GM23338 (cell line): Measurements from ENCODE around the gene SCAMP1. TPM values are rescaled to one million over a fixed set of nuclear protein-coding genes. Genes with fewer than 3 reads are reported as not detected.

ENCODE experiments used
- ATAC-seq: fragments of 200-7000 bp; cut with Tn5 transposase; 3 replicates; pipeline ENCODE4 v1.9.1; 2020
- DNase-seq: peaks from one replicate; pipeline ENCODE4 v3.0.0-alpha.2; 2015; ENCODE audit warnings: low spot score
- H2AFZ ChIP-seq: fragments of 200-600 bp; sonication (generic); 2 replicates; pipeline ENCODE4 v1.8.0; 2016; ENCODE audit warnings: antibody characterized with exemption, mild to moderate bottlenecking, moderate library complexity
- H3F3A ChIP-seq: fragments of 200-600 bp; sonication (generic); replicated peaks from 2 replicates; pipeline ENCODE4 v1.8.0; 2017; ENCODE audit warnings: antibody characterized with exemption, mixed run types, low read depth
- H3K27ac ChIP-seq: fragments of 200-600 bp; sonication (generic); 2 replicates; pipeline ENCODE4 v1.6.1; 2016; ENCODE audit warnings: low read depth
- H3K27me3 ChIP-seq: fragments of 200-600 bp; sonication (generic); 2 replicates; pipeline ENCODE4 v1.8.0; 2016; ENCODE audit warnings: mild to moderate bottlenecking, mixed run types, moderate library complexity; ENCODE audit not compliant: insufficient read depth
- H3K36me3 ChIP-seq: fragments of 200-600 bp; sonication (generic); 2 replicates; pipeline ENCODE4 v1.8.0; 2016; ENCODE audit warnings: mild to moderate bottlenecking; ENCODE audit not compliant: insufficient read depth
- H3K4me1 ChIP-seq: fragments of 200-600 bp; sonication (generic); 2 replicates; pipeline ENCODE4 v1.8.0; 2016; ENCODE audit warnings: mild to moderate bottlenecking, moderate library complexity; ENCODE audit not compliant: insufficient read depth
- H3K4me2 ChIP-seq: fragments of 200-600 bp; sonication (generic); 2 replicates; pipeline ENCODE4 v1.7.1; 2017; ENCODE audit warnings: mixed run types
- H3K4me3 ChIP-seq: fragments of 200-600 bp; sonication (generic); 2 replicates; pipeline ENCODE4 v1.6.1; 2016; ENCODE audit warnings: mixed run types
- H3K79me2 ChIP-seq: fragments of 200-600 bp; sonication (generic); replicated peaks from 2 replicates; pipeline ENCODE4 v1.8.0; 2017; ENCODE audit warnings: mild to moderate bottlenecking; ENCODE audit not compliant: insufficient read depth
- H3K9me2 ChIP-seq: fragments of 200-600 bp; sonication (generic); 2 replicates; pipeline ENCODE4 v1.8.0; 2017; ENCODE audit not compliant: insufficient read depth
- H4K20me1 ChIP-seq: fragments of 200-600 bp; sonication (generic); replicated peaks from 2 replicates; pipeline ENCODE4 v1.8.0; 2017; ENCODE audit warnings: mild to moderate bottlenecking; ENCODE audit not compliant: insufficient read depth
- H3K27ac Mint-ChIP-seq: 2 replicates; pipeline ENCODE4 v1.8.0; 2020; ENCODE audit warnings: inconsistent platforms, mild to moderate bottlenecking, moderate library complexity, mixed read lengths
- H3K27me3 Mint-ChIP-seq: 3 replicates; pipeline ENCODE4 v1.8.0; 2022; ENCODE audit warnings: low read depth, mild to moderate bottlenecking, moderate library complexity, mixed read lengths, inconsistent platforms; ENCODE audit not compliant: insufficient read depth, poor library complexity
- H3K36me3 Mint-ChIP-seq: 3 replicates; pipeline ENCODE4 v1.8.0; 2021; ENCODE audit warnings: low read depth, mild to moderate bottlenecking, inconsistent platforms, moderate library complexity, mixed read lengths
- H3K4me1 Mint-ChIP-seq: 3 replicates; pipeline ENCODE4 v1.8.0; 2020; ENCODE audit warnings: mild to moderate bottlenecking, inconsistent platforms, mixed read lengths
- H3K4me3 Mint-ChIP-seq: 3 replicates; pipeline ENCODE4 v1.8.0; 2021; ENCODE audit warnings: moderate library complexity, mild to moderate bottlenecking, inconsistent platforms, mixed read lengths
- H3K9me3 Mint-ChIP-seq: 3 replicates; pipeline ENCODE4 v1.8.0; 2020; ENCODE audit warnings: moderate library complexity, mild to moderate bottlenecking, inconsistent platforms, mixed read lengths
- CREB1 ChIP-seq: fragments of 250-450 bp; sonication (Bioruptor Pico); IDR thresholded peaks from 2 replicates; pipeline ENCODE4 v1.5.0; 2020; ENCODE audit warnings: low read depth, mild to moderate bottlenecking, moderate library complexity
- ETS1 ChIP-seq: IDR thresholded peaks from 2 replicates; pipeline ENCODE4 v1.6.1; 2016; ENCODE audit warnings: antibody characterized with exemption
- EZH2 ChIP-seq: fragments of 200-600 bp; sonication (generic); IDR thresholded peaks from one replicate; pipeline ENCODE4 v1.8.0; 2017; ENCODE audit warnings: antibody characterized with exemption, mild to moderate bottlenecking, low read depth; ENCODE audit not compliant: unreplicated experiment
- EZH2phosphoT487 ChIP-seq: fragments of 200-600 bp; sonication (generic); IDR thresholded peaks from one replicate; pipeline ENCODE4 v1.8.1; 2018; ENCODE audit warnings: antibody characterized with exemption; ENCODE audit not compliant: unreplicated experiment
- JUNB ChIP-seq: IDR thresholded peaks from one replicate; pipeline ENCODE4 v1.6.1; 2016; ENCODE audit warnings: antibody characterized with exemption; ENCODE audit not compliant: unreplicated experiment
- NANOG ChIP-seq: IDR thresholded peaks from 2 replicates; pipeline ENCODE4 v1.6.1; 2016; ENCODE audit warnings: antibody characterized with exemption, borderline replicate concordance
- POLR2AphosphoS5 ChIP-seq: IDR thresholded peaks from 2 replicates; pipeline ENCODE4 v1.6.1; 2016; ENCODE audit warnings: antibody characterized with exemption, low read depth
- REST ChIP-seq: IDR thresholded peaks from one replicate; pipeline ENCODE4 v1.6.1; 2018; ENCODE audit warnings: antibody characterized with exemption; ENCODE audit not compliant: unreplicated experiment
- STAT1 ChIP-seq: IDR thresholded peaks from one replicate; pipeline ENCODE4 v1.6.1; 2016; ENCODE audit warnings: antibody characterized with exemption; ENCODE audit not compliant: unreplicated experiment
- ZNF114 ChIP-seq: fragments of 250-450 bp; sonication (Bioruptor Pico); IDR thresholded peaks from 2 replicates; pipeline ENCODE4 v1.5.0; 2020; ENCODE audit warnings: mild to moderate bottlenecking, moderate library complexity
- ZNF331 ChIP-seq: fragments of 250-450 bp; sonication (Bioruptor Pico); IDR thresholded peaks from 2 replicates; pipeline ENCODE4 v1.5.0; 2020; ENCODE audit warnings: low read depth, mild to moderate bottlenecking, moderate library complexity
- ZNF462 ChIP-seq: fragments of 250-450 bp; sonication (Bioruptor Pico); IDR thresholded peaks from 2 replicates; pipeline ENCODE4 v1.5.0; 2020; ENCODE audit warnings: mild to moderate bottlenecking, moderate library complexity
- polyA plus RNA-seq: library from polyadenylated mRNA; unstranded; fragments of >200 nt; fragmentation: Nextera tagmentation; extraction: Ambion mirVana; gene quantifications from 2 replicates; pipeline ENCODE4 v1.2.1, GENCODE V29; 2016
- total RNA-seq: library from RNA; depleted of rRNA; stranded (reverse); fragments of >200 nt; shearing (Covaris generic); gene quantifications from 2 replicates; pipeline ENCODE4 v1.2.3, GENCODE V29; 2014
- TF ChIP-seq, protein P1 (sequence below), 2 experiments: fragments of 200-600 bp in 1 of 2; sonication (generic) in 1 of 2; conservative IDR thresholded peaks; 2 replicates each; pipeline versions ENCODE4 v1.5.1 to v1.6.1; 2016 to 2017; ENCODE audit warnings: antibody characterized with exemption in 2 of 2, low read depth in 2 of 2, mild to moderate bottlenecking in 2 of 2, moderate library complexity in 1 of 2

The SCAMP1 gene
- total and polyA plus RNA-seq, 2 experiments from 2014 or later, result 26.8 to 53.9 TPM

GRCh38 chr5:78513441-78513840 lies 153.0 kb downstream of the SCAMP1 start:
- Histone ChIP-seq H3K4me2 (no peak overlapping the region), H4K20me1 (peaks cover 13% of the 10 kb centered on the region), H3K27me3 (no peaks in the 10 kb centered on the region), H3F3A (0 out of 2 replicates have a peak, but pooled peaks cover 4% of the 10 kb centered on the region), H3K79me2 (peaks cover 30% of the 10 kb centered on the region), H2AFZ (no peak overlapping the region), H3K4me1 (peaks cover 17% of the 10 kb centered on the region), H3K27ac (no peak overlapping the region), H3K9me2 (no peaks in the 10 kb centered on the region), H3K4me3 (no peak overlapping the region), H3K36me3 (no peaks in the 10 kb centered on the region)
- Mint-ChIP-seq H3K4me1 (peaks cover 40% of the 10 kb centered on the region), H3K9me3 (no peaks in the 10 kb centered on the region), H3K27me3 (peaks cover 4% of the 10 kb centered on the region), H3K27ac (no peak overlapping the region), H3K4me3 (no peak overlapping the region), H3K36me3 (peaks cover 5% of the 10 kb centered on the region)
- no peak for DNase-seq
- TF ChIP-seq JUNB (no peak), STAT1 (no peak), ZNF114 (no peak), ZNF462 (CRISPR knock-in tag) (no peak), EZH2phosphoT487 (no peak), NANOG (no peak), REST (no peak), EZH2 (no peak), POLR2AphosphoS5 (no peak), CREB1 (CRISPR knock-in tag) (no peak), ETS1 (no peak), ZNF331 (CRISPR knock-in tag) (no peak)
- TF ChIP-seq, protein P1, sequence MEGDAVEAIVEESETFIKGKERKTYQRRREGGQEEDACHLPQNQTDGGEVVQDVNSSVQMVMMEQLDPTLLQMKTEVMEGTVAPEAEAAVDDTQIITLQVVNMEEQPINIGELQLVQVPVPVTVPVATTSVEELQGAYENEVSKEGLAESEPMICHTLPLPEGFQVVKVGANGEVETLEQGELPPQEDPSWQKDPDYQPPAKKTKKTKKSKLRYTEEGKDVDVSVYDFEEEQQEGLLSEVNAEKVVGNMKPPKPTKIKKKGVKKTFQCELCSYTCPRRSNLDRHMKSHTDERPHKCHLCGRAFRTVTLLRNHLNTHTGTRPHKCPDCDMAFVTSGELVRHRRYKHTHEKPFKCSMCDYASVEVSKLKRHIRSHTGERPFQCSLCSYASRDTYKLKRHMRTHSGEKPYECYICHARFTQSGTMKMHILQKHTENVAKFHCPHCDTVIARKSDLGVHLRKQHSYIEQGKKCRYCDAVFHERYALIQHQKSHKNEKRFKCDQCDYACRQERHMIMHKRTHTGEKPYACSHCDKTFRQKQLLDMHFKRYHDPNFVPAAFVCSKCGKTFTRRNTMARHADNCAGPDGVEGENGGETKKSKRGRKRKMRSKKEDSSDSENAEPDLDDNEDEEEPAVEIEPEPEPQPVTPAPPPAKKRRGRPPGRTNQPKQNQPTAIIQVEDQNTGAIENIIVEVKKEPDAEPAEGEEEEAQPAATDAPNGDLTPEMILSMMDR (conservative IDR thresholded peaks at IDR 0.05; ENCODE audit: low read depth in 2 of 2), result no peak
- no peak for ATAC-seq
